ENCODE measurements around the gene GPC1. TPM values are rescaled to one million over a fixed set of nuclear protein-coding genes. Genes with fewer than 3 reads are reported as not detected.

Gene GPC1
- total RNA-seq, 1 donor from 2014 or later = 91.4 TPM

DNA sequence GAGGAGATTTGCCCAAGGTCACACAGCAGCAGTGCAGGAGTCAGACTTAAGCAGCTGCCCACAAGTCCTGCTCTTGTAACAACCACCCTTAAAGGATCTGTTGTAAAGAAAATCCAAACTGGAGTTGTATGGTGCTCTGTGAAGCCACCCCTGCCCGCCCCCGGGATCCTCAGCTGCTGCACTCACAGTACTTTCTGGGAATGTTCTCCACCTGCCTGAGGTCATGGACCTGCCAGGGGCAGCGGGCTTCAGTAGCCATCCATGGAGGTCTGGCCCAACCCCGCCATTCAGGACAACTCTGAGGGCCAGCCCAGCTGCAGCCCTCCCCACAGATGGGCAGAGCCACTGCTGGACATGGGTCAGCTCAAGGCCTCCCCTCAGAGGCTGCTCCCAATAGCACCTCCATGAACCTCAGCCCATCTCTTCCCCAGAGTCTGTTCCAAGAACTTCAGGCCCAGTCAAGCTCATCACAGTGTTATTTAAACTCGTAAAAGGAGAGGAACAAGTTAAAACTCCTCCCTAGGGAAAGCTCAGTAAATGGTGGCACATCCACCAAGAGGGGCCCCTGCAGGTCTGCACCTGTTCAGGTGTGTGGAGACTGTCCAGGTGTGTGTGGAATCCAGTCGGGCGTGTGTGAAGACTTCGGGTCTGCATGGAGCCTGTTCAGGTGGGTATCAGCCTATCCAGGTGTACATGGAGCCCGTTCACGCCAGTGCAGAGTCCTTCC is 39.4 kb upstream of the GPC1 start:
- H3K9me3 Mint-ChIP-seq (ENCODE audit: low read depth) = no peaks in the 10 kb centered on the region
- H3K4me1 Mint-ChIP-seq (ENCODE audit: low read depth) = no peaks in the 10 kb centered on the region
- H3K4me3 Mint-ChIP-seq (ENCODE audit: low read depth) = no peak overlapping the region
- TF ChIP-seq, protein P1, sequence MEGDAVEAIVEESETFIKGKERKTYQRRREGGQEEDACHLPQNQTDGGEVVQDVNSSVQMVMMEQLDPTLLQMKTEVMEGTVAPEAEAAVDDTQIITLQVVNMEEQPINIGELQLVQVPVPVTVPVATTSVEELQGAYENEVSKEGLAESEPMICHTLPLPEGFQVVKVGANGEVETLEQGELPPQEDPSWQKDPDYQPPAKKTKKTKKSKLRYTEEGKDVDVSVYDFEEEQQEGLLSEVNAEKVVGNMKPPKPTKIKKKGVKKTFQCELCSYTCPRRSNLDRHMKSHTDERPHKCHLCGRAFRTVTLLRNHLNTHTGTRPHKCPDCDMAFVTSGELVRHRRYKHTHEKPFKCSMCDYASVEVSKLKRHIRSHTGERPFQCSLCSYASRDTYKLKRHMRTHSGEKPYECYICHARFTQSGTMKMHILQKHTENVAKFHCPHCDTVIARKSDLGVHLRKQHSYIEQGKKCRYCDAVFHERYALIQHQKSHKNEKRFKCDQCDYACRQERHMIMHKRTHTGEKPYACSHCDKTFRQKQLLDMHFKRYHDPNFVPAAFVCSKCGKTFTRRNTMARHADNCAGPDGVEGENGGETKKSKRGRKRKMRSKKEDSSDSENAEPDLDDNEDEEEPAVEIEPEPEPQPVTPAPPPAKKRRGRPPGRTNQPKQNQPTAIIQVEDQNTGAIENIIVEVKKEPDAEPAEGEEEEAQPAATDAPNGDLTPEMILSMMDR (IDR thresholded peaks at IDR 0.05; ENCODE audit: unreplicated experiment) = no peak
- DNase-seq (ENCODE audit: low spot score, unreplicated experiment) = no peak
- no peaks in the 10 kb centered on the region for H3K36me3 Mint-ChIP-seq (ENCODE audit: insufficient read depth)
- H3K27me3 Mint-ChIP-seq = peaks cover 2% of the 10 kb centered on the region
- no peak overlapping the region for H3K27ac Mint-ChIP-seq

DNA sequence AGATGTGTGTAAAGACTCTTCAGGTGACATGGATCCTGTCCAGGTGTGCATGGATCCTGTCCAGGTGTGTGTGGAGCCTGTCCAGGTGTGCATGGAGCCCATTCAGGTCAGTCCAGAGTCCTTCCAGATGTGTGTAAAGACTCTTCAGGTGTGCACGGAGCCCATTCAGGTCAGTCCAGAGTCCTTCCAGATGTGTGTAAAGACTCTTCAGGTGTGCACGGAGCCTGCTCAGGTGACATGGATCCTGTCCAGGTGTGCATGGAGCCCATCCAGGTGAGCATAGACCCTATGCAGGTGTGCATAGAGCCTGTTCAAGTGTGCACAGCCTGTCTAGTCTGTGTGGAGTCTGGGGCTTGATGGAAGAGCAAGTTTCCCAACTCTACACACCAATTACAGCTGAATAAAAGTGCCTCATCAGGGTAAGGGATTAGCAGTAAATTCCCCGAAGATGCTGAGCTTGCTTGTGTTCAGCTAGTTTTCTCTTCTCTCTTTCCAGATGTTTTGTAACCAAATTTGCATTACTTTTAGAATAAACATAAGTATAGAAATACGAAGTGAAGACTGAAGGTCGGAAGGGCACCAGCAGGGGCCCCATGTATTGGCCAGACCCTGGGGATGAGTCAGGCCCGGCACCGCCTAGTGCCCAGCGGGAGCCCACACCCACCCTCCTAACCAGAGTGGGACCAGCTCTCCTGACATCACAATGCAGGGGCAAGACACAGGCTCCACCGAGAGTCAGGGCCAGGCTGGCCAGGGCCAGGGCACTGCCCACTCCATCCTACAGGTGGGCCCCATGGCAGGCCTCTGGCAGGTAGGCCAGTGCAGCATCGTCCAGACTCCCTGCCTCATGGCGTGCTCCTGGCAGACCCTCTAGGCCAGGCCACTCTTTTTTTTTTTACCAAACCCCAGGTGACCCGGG is 38.6 kb upstream of the GPC1 start:
- Mint-ChIP-seq H3K9me3 (ENCODE audit: low read depth) (no peaks in the 10 kb centered on the region), H3K36me3 (ENCODE audit: insufficient read depth) (no peaks in the 10 kb centered on the region), H3K27ac (no peak overlapping the region), H3K4me3 (ENCODE audit: low read depth) (no peak overlapping the region), H3K4me1 (ENCODE audit: low read depth) (no peaks in the 10 kb centered on the region), H3K27me3 (peaks cover 2% of the 10 kb centered on the region)
- TF ChIP-seq, protein P1 (IDR thresholded peaks at IDR 0.05; ENCODE audit: unreplicated experiment) = no peak
- no peak for DNase-seq (ENCODE audit: low spot score, unreplicated experiment)

DNA sequence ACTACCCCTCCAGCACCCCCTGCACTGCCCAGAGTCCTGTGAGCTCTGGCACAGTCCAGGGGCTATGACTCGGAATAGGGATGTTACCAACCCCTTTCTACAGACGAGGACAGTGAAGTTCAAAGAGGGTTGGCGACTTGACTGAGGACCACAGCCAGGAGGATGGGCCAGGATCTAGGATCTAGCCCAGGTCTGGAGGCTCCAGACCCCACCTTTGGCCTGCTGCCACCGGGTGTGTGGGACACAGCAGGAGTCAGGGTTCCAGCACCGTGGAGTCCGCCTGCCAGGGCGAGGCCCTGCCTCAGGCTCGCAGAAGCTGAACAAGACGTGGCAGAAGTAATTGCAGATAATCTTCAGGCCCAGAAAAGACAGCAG is 37.9 kb upstream of the GPC1 start:
- TF ChIP-seq, protein P1 (IDR thresholded peaks at IDR 0.05; ENCODE audit: unreplicated experiment) = no peak
- DNase-seq (ENCODE audit: low spot score, unreplicated experiment) = no peak
- Mint-ChIP-seq H3K4me1 (ENCODE audit: low read depth) (no peaks in the 10 kb centered on the region), H3K27ac (no peak overlapping the region), H3K4me3 (ENCODE audit: low read depth) (no peak overlapping the region), H3K9me3 (ENCODE audit: low read depth) (no peaks in the 10 kb centered on the region), H3K27me3 (peaks cover 2% of the 10 kb centered on the region), H3K36me3 (ENCODE audit: insufficient read depth) (no peaks in the 10 kb centered on the region)

DNA sequence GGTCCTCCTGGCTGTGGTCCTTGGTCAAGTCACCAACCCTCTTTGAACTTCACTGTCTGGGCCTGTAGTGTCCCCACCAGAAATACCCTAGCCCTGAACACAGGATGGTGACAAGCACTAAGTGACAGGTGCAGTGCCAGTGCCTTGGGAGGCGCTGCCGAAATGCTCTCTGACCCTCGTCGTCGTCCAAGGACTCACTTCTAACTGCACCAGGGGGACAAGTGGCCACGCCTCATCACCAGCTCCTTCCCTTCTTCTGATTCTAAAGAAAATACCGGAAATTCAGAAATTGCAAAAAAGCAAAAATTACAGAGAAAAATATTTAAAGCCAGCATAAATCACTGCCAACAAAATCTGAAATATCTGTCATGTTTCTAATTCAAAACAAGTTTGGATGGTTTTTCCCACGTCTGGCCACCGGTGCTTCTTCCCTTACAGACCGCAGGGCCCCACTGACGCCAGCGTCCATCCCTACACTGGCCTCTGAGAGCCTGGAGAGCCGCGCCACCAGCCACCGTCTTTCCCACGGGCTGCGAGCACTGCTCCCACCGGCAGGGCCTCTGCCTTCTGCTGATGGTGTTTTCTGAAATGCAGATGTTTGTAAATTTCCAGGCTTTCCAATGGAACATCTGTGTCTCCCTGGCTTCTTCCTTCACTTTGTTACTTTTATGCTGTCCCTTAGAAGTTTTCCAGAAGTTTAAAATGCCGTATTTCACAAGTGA is 37.4 kb upstream of the GPC1 start:
- no peaks in the 10 kb centered on the region for H3K36me3 Mint-ChIP-seq (ENCODE audit: insufficient read depth)
- peaks cover 2% of the 10 kb centered on the region for H3K27me3 Mint-ChIP-seq
- DNase-seq (ENCODE audit: low spot score, unreplicated experiment) = no peak
- H3K4me3 Mint-ChIP-seq (ENCODE audit: low read depth) = no peak overlapping the region
- TF ChIP-seq, protein P1 (IDR thresholded peaks at IDR 0.05; ENCODE audit: unreplicated experiment) = no peak
- no peaks in the 10 kb centered on the region for H3K4me1 Mint-ChIP-seq (ENCODE audit: low read depth)
- H3K9me3 Mint-ChIP-seq (ENCODE audit: low read depth) = no peaks in the 10 kb centered on the region
- H3K27ac Mint-ChIP-seq = no peak overlapping the region

DNA sequence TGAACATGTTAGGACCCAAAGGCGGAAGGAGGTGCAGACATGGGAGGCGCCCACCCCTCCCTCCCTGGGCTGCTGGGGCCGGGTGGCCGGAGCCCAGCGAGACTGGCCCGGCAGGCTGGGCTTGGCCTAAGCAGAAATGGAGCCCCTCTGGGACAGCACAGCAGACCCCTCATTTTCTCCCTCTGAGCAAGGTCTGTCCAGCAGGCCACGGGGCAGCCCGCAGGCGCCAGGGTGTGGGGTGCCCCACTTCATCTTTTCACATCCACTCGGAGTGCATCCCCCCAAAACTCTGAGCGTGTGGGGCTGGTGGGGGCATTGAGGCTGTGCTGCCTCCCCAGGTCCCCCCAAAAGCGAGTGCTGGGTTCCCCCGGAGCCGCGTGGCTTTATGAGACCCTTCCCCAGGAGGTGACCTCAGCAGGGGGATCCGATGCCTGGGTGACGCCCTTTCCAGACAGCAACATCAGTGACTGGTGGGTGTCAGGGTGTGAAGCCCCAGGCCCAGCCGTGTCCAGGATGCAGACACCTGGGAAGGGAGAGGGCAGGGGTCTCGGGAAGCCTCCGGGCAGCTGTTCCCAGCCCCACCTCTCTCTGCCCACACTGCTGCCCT is 36.7 kb upstream of the GPC1 start:
- Mint-ChIP-seq H3K4me1 (ENCODE audit: low read depth) (no peaks in the 10 kb centered on the region), H3K9me3 (ENCODE audit: low read depth) (no peaks in the 10 kb centered on the region), H3K36me3 (ENCODE audit: insufficient read depth) (no peaks in the 10 kb centered on the region), H3K27me3 (peaks cover 5% of the 10 kb centered on the region), H3K4me3 (ENCODE audit: low read depth) (no peak overlapping the region), H3K27ac (no peak overlapping the region)
- no peak for DNase-seq (ENCODE audit: low spot score, unreplicated experiment)
- TF ChIP-seq, protein P1 (IDR thresholded peaks at IDR 0.05; ENCODE audit: unreplicated experiment) = no peak
